GM23338 (cell line): ENCODE measurements around the gene SCLY.

Source experiments
- EZH2 ChIP-seq: fragments of 200-600 bp; sonication (generic); IDR thresholded peaks from one replicate; pipeline ENCODE4 v1.8.0; 2017; ENCODE audit warnings: antibody characterized with exemption, mild to moderate bottlenecking, low read depth; ENCODE audit not compliant: unreplicated experiment
- EZH2phosphoT487 ChIP-seq: fragments of 200-600 bp; sonication (generic); IDR thresholded peaks from one replicate; pipeline ENCODE4 v1.8.1; 2018; ENCODE audit warnings: antibody characterized with exemption; ENCODE audit not compliant: unreplicated experiment
- JUNB ChIP-seq: IDR thresholded peaks from one replicate; pipeline ENCODE4 v1.6.1; 2016; ENCODE audit warnings: antibody characterized with exemption; ENCODE audit not compliant: unreplicated experiment
- NANOG ChIP-seq: IDR thresholded peaks from 2 replicates; pipeline ENCODE4 v1.6.1; 2016; ENCODE audit warnings: antibody characterized with exemption, borderline replicate concordance
- POLR2AphosphoS5 ChIP-seq: IDR thresholded peaks from 2 replicates; pipeline ENCODE4 v1.6.1; 2016; ENCODE audit warnings: antibody characterized with exemption, low read depth
- TF ChIP-seq, protein P1 (sequence below), 2 experiments: fragments of 200-600 bp in 1 of 2; sonication (generic) in 1 of 2; conservative IDR thresholded peaks; 2 replicates each; pipeline versions ENCODE4 v1.5.1 to v1.6.1; 2016 to 2017; ENCODE audit warnings: antibody characterized with exemption in 2 of 2, low read depth in 2 of 2, mild to moderate bottlenecking in 2 of 2, moderate library complexity in 1 of 2
- TF ChIP-seq, protein P2 (sequence below): IDR thresholded peaks from one replicate; pipeline ENCODE4 v1.6.1; 2018; ENCODE audit warnings: antibody characterized with exemption; ENCODE audit not compliant: unreplicated experiment

DNA sequence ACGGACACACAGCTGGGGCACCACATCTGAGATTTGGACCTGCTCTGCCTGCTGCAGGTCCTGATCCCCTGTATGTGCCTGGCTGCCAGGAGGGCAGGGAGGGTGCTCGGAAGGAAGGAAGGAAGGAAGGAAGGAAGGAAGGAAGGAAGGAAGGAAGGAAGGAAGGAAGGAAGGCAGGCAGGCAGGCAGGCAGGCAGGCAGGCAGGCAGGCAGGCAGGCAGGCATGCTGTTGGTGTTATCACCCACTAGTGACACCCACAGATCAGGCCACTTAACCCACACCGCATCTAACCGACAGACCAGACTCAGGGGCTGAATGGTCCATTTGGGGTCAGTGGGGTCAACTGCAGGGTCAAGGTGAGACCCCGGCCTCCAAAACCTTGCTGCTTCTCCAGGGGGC lies 83.5 kb downstream of the SCLY start:
- TF ChIP-seq JUNB = no peak
- TF ChIP-seq, protein P1, sequence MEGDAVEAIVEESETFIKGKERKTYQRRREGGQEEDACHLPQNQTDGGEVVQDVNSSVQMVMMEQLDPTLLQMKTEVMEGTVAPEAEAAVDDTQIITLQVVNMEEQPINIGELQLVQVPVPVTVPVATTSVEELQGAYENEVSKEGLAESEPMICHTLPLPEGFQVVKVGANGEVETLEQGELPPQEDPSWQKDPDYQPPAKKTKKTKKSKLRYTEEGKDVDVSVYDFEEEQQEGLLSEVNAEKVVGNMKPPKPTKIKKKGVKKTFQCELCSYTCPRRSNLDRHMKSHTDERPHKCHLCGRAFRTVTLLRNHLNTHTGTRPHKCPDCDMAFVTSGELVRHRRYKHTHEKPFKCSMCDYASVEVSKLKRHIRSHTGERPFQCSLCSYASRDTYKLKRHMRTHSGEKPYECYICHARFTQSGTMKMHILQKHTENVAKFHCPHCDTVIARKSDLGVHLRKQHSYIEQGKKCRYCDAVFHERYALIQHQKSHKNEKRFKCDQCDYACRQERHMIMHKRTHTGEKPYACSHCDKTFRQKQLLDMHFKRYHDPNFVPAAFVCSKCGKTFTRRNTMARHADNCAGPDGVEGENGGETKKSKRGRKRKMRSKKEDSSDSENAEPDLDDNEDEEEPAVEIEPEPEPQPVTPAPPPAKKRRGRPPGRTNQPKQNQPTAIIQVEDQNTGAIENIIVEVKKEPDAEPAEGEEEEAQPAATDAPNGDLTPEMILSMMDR (conservative IDR thresholded peaks at IDR 0.05; ENCODE audit: low read depth in 2 of 2) = no peak
- no peak for TF ChIP-seq POLR2AphosphoS5
- TF ChIP-seq, protein P2, sequence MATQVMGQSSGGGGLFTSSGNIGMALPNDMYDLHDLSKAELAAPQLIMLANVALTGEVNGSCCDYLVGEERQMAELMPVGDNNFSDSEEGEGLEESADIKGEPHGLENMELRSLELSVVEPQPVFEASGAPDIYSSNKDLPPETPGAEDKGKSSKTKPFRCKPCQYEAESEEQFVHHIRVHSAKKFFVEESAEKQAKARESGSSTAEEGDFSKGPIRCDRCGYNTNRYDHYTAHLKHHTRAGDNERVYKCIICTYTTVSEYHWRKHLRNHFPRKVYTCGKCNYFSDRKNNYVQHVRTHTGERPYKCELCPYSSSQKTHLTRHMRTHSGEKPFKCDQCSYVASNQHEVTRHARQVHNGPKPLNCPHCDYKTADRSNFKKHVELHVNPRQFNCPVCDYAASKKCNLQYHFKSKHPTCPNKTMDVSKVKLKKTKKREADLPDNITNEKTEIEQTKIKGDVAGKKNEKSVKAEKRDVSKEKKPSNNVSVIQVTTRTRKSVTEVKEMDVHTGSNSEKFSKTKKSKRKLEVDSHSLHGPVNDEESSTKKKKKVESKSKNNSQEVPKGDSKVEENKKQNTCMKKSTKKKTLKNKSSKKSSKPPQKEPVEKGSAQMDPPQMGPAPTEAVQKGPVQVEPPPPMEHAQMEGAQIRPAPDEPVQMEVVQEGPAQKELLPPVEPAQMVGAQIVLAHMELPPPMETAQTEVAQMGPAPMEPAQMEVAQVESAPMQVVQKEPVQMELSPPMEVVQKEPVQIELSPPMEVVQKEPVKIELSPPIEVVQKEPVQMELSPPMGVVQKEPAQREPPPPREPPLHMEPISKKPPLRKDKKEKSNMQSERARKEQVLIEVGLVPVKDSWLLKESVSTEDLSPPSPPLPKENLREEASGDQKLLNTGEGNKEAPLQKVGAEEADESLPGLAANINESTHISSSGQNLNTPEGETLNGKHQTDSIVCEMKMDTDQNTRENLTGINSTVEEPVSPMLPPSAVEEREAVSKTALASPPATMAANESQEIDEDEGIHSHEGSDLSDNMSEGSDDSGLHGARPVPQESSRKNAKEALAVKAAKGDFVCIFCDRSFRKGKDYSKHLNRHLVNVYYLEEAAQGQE = no peak
- no peak for TF ChIP-seq EZH2phosphoT487
- TF ChIP-seq EZH2 = no peak
- no peak for TF ChIP-seq NANOG
